Calu3 (cell line): ENCODE results near the gene IRF7. TPM values are rescaled to one million over a fixed set of nuclear protein-coding genes. Genes with fewer than 3 reads are reported as not detected.

Experiments
- BruUV-seq: library from RNA; stranded (reverse); fragments of 400-500 nt; replicated peaks from 2 replicates; lab custom pipeline; 2021; lab: Mats Ljungman, UMichigan
- CTCF ChIA-PET: fragments of 300-600 bp; sonication (Branson Sonifier 250); formaldehyde crosslinking; loops from one replicate; lab custom pipeline; 2022; ENCODE audit warnings: antibody characterized with exemption; lab: Charles Lee
- DNase-seq: peaks from one replicate; pipeline ENCODE4 v3.0.0; 2022
- H3K27ac Mint-ChIP-seq: one replicate; pipeline ENCODE4 v1.8.0; 2022; ENCODE audit warnings: mixed read lengths; ENCODE audit not compliant: unreplicated experiment
- H3K27me3 Mint-ChIP-seq: one replicate; pipeline ENCODE4 v1.8.0; 2022; ENCODE audit warnings: mixed read lengths; ENCODE audit not compliant: unreplicated experiment
- H3K36me3 Mint-ChIP-seq: one replicate; pipeline ENCODE4 v1.8.0; 2022; ENCODE audit warnings: mild to moderate bottlenecking, moderate library complexity, mixed read lengths; ENCODE audit not compliant: insufficient read depth, unreplicated experiment
- H3K4me1 Mint-ChIP-seq: one replicate; pipeline ENCODE4 v1.8.0; 2022; ENCODE audit warnings: mild to moderate bottlenecking, low read depth, mixed read lengths; ENCODE audit not compliant: unreplicated experiment
- H3K4me3 Mint-ChIP-seq: one replicate; pipeline ENCODE4 v1.8.0; 2022; ENCODE audit warnings: mild to moderate bottlenecking, low read depth, moderate library complexity, mixed read lengths; ENCODE audit not compliant: unreplicated experiment
- H3K9me3 Mint-ChIP-seq: one replicate; pipeline ENCODE4 v1.8.0; 2022; ENCODE audit warnings: low read depth, mixed read lengths; ENCODE audit not compliant: unreplicated experiment
- intact Hi-C: fragments of 100-400 bp; cut with micrococcal nuclease; formaldehyde crosslinking; loops from one replicate; pipeline ENCODE4 v1.10.0; 2022; ENCODE audit not compliant: unreplicated experiment
- total RNA-seq: library from RNA; stranded (reverse); gene quantifications from 2 replicates; pipeline ENCODE4 v1.2.3, GENCODE V29; 2022
- TF ChIP-seq, protein P1 (sequence below): fragments of 200-600 bp; IDR thresholded peaks from one replicate; pipeline ENCODE4 v1.8.0; 2022; ENCODE audit warnings: antibody characterized with exemption; ENCODE audit not compliant: unreplicated experiment

Gene IRF7
- total RNA-seq, 1 experiment from 2014 or later: 48.7 TPM

DNA sequence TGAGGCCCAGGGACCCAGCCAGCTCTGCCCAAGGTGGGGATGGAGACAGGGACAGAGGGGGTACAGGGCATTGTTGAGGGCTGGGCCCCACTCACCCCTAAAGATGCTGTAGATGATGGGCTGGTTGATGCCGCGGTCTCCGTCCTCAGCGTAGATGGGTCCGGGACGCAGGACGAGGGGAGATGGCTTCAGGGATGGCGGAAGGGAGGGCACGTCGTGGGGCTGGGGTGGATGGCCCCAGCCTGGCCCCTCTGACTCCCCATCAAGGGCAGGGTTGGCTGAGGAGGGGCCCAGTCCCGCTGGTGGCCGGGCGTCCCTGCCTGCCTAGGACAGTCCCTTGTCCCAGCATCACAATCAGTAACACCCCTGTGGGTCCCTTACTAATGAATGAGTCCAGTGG lies 4.5 kb upstream of the IRF7 start:
- H3K4me3 Mint-ChIP-seq: no peak overlapping the region
- CTCF ChIA-PET: no interaction called here
- no peak overlapping the region for H3K27ac Mint-ChIP-seq
- intact Hi-C loops: no loop called here
- H3K27me3 Mint-ChIP-seq: no peaks in the 10 kb centered on the region
- no TSS peak for BruUV-seq
- H3K9me3 Mint-ChIP-seq: no peaks in the 10 kb centered on the region
- no peak for DNase-seq
- peaks cover 60% of the 10 kb centered on the region for H3K36me3 Mint-ChIP-seq
- TF ChIP-seq, protein P1, sequence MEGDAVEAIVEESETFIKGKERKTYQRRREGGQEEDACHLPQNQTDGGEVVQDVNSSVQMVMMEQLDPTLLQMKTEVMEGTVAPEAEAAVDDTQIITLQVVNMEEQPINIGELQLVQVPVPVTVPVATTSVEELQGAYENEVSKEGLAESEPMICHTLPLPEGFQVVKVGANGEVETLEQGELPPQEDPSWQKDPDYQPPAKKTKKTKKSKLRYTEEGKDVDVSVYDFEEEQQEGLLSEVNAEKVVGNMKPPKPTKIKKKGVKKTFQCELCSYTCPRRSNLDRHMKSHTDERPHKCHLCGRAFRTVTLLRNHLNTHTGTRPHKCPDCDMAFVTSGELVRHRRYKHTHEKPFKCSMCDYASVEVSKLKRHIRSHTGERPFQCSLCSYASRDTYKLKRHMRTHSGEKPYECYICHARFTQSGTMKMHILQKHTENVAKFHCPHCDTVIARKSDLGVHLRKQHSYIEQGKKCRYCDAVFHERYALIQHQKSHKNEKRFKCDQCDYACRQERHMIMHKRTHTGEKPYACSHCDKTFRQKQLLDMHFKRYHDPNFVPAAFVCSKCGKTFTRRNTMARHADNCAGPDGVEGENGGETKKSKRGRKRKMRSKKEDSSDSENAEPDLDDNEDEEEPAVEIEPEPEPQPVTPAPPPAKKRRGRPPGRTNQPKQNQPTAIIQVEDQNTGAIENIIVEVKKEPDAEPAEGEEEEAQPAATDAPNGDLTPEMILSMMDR: no peak
- peaks cover 10% of the 10 kb centered on the region for H3K4me1 Mint-ChIP-seq

DNA sequence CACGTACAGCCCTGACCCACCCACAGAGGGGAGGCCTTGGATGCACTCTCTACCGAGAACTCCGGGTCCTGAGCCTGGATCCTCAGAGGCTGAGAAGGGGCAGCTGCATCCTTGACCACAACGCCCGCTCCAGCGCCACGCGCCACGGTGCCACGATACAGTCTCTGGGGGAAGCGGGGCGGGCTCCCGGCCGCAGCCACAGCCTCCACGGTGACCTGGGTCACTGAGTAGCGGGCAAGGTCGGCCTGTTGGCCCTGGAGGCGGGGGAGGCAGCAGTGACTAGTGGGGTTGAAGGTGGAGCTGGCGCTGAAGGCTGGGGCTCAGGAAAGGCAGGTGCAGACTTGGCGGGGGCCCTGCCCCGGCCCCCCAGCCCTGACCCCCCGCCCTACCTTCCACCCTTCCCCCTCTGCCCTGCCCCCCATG lies 3.9 kb upstream of the IRF7 start:
- DNase-seq: no peak
- intact Hi-C loops: no loop called here
- H3K4me3 Mint-ChIP-seq: no peak overlapping the region
- BruUV-seq: no TSS peak
- H3K9me3 Mint-ChIP-seq: no peaks in the 10 kb centered on the region
- H3K36me3 Mint-ChIP-seq: peaks cover 60% of the 10 kb centered on the region
- CTCF ChIA-PET: no interaction called here
- no peaks in the 10 kb centered on the region for H3K27me3 Mint-ChIP-seq
- H3K4me1 Mint-ChIP-seq: peaks cover 10% of the 10 kb centered on the region
- no peak overlapping the region for H3K27ac Mint-ChIP-seq
- TF ChIP-seq, protein P1: no peak

DNA sequence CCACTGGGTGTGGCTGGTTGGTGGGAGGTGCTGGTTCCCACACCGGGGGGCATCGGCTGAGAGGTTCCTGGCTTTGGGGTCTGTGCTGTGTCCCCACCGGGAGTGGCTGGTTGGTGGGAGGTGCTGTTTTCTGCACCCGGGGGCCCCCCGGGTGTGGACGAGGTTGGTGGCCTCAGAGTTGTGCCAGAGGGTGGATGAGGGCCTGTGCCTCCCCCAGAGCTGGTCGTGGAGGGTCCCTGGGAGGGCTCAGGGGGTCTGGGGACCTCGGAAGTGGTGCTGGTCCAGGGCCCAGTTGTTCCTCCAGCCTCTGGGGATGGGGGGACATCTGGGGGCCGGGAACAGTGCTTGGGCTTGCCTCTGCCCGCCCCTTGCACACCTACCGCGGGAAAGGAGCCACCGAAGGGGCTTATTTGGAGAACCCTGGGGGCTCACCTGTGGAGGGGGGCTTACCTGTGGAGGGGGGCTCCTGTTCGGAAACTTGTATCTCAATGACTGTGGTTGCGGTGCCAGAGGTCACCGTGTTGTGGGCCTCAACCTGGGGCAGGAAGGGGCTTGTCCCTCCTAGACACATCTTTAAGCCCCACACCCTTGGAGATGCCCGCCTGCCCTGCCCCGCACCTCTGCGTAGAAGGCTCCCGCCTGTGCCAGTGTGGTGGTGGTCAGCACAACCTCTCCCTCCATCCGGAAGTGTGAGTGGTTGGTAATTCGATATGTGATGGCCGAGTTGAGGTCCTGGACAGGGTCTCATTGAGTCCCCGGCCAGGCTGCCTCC lies 3.3 kb upstream of the IRF7 start:
- BruUV-seq: no TSS peak
- intact Hi-C loops: no loop called here
- Mint-ChIP-seq H3K27ac (no peak overlapping the region), H3K36me3 (peaks cover 65% of the 10 kb centered on the region), H3K4me1 (peaks cover 10% of the 10 kb centered on the region), H3K27me3 (no peaks in the 10 kb centered on the region), H3K4me3 (no peak overlapping the region), H3K9me3 (no peaks in the 10 kb centered on the region)
- CTCF ChIA-PET: no interaction called here
- TF ChIP-seq, protein P1: no peak
- no peak for DNase-seq

DNA sequence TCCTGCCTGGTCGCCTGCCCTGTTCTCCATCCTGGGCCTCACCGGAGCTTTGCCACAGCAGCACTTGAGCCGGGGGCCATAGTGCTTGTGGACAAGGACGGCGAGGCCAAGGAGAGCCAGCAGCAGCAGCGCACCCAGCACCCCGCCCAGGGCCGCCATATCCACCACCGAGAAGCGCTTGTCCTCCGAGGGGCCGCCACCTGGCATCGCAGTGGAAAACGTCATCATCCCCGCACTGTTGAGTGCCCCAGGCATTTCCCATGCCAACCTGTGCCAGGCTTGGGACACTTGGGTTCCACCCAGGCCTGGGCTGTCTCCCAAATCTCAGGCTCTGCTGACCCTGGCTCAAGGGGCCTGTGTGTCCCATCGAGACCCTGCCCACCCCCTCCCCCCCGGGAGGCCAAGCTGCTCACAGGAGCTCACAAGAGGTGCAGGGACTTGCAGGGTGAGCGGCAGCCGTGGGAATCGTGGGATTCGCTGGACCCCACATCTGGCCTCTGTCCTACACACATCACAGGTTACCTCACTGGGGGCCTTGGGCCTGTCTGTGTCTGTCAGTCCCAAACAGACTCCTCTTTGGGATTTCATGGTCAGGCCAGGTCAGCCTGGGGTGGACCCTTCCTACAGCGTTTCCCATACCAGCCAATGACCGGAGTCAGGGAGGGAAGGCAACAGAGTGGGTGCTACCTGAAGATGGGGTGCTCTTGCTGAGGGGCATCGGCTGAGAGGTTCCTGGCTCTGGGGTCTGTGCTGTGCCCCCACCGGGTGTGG lies 2.3 kb upstream of the IRF7 start:
- H3K27ac Mint-ChIP-seq: no peak overlapping the region
- intact Hi-C loops: no loop called here
- no peak for DNase-seq
- H3K9me3 Mint-ChIP-seq: no peaks in the 10 kb centered on the region
- CTCF ChIA-PET: no interaction called here
- peaks cover 64% of the 10 kb centered on the region for H3K36me3 Mint-ChIP-seq
- H3K4me3 Mint-ChIP-seq: no peak overlapping the region
- BruUV-seq: no TSS peak
- TF ChIP-seq, protein P1: no peak
- H3K27me3 Mint-ChIP-seq: no peaks in the 10 kb centered on the region
- peaks cover 1% of the 10 kb centered on the region for H3K4me1 Mint-ChIP-seq
